Trophoblast cell (in vitro differentiated cells and primary cell): Measurements from ENCODE around the gene BCDIN3D. TPM values are rescaled to one million over a fixed set of nuclear protein-coding genes. Genes with fewer than 3 reads are reported as not detected.

Experiments
- DNase-seq, 2 donors: peaks; one replicate each; pipeline ENCODE4 v3.0.0-alpha.2; 2016
- H2AFZ ChIP-seq: 2 replicates; pipeline ENCODE4 v1.6.1; 2013; ENCODE audit warnings: low read length, moderate library complexity, mild to moderate bottlenecking; ENCODE audit not compliant: insufficient read depth, poor library complexity
- H2AK5ac ChIP-seq: 2 replicates; pipeline ENCODE4 v1.6.1; 2013; ENCODE audit warnings: mild to moderate bottlenecking, low read length
- H2BK120ac ChIP-seq: 2 replicates; pipeline ENCODE4 v1.6.1; 2013; ENCODE audit warnings: low read length, mild to moderate bottlenecking, moderate library complexity; ENCODE audit not compliant: insufficient read depth, poor library complexity
- H2BK12ac ChIP-seq: 2 replicates; pipeline ENCODE4 v1.6.1; 2013; ENCODE audit warnings: mild to moderate bottlenecking, low read length, moderate library complexity
- H2BK5ac ChIP-seq: 2 replicates; pipeline ENCODE4 v1.6.1; 2013; ENCODE audit warnings: low read length, low read depth, moderate library complexity, mild to moderate bottlenecking; ENCODE audit not compliant: poor library complexity
- H3K14ac ChIP-seq: 2 replicates; pipeline ENCODE4 v1.6.1; 2013; ENCODE audit warnings: mild to moderate bottlenecking, low read length
- H3K18ac ChIP-seq: 2 replicates; pipeline ENCODE4 v1.6.1; 2013; ENCODE audit warnings: mild to moderate bottlenecking, low read length
- H3K23ac ChIP-seq: 2 replicates; pipeline ENCODE4 v1.6.1; 2013; ENCODE audit warnings: low read length
- H3K27ac ChIP-seq: 2 replicates; pipeline ENCODE4 v1.5.1; 2013; ENCODE audit warnings: low read depth, mild to moderate bottlenecking, inconsistent platforms, low read length, moderate library complexity
- H3K27me3 ChIP-seq: 2 replicates; pipeline ENCODE4 v1.6.1; 2013; ENCODE audit warnings: inconsistent platforms, mild to moderate bottlenecking, low read length, moderate library complexity; ENCODE audit not compliant: insufficient read depth
- H3K36me3 ChIP-seq, 2 experiments: 1 replicate in 1 of 2; 2 replicates in 1 of 2; pipeline ENCODE4 v1.6.1; 2013; ENCODE audit warnings: low read length in 2 of 2, mild to moderate bottlenecking in 2 of 2, moderate library complexity in 1 of 2; ENCODE audit not compliant: insufficient read depth in 2 of 2, control insufficient read depth in 1 of 2
- H3K4ac ChIP-seq: 2 replicates; pipeline ENCODE4 v1.6.1; 2013; ENCODE audit warnings: low read depth, mild to moderate bottlenecking, low read length, moderate library complexity
- H3K4me1 ChIP-seq, 2 experiments: 1 replicate in 1 of 2; 2 replicates in 1 of 2; pipeline ENCODE4 v1.6.1; 2013; ENCODE audit warnings: low read length in 2 of 2, mild to moderate bottlenecking in 2 of 2, moderate library complexity in 1 of 2; ENCODE audit not compliant: insufficient read depth in 2 of 2, control insufficient read depth in 1 of 2
- H3K4me2 ChIP-seq: 2 replicates; pipeline ENCODE4 v1.6.1; 2013; ENCODE audit warnings: inconsistent platforms, mild to moderate bottlenecking, low read length, moderate library complexity
- H3K4me3 ChIP-seq: 2 replicates; pipeline ENCODE4 v1.5.1; 2013; ENCODE audit warnings: mild to moderate bottlenecking, low read depth, low read length, inconsistent platforms
- H3K79me1 ChIP-seq: one replicate; pipeline ENCODE4 v1.6.1; 2013; ENCODE audit warnings: low read length
- H3K79me2 ChIP-seq: 2 replicates; pipeline ENCODE4 v1.6.1; 2013; ENCODE audit warnings: low read length, mild to moderate bottlenecking; ENCODE audit not compliant: control insufficient read depth, insufficient read depth, poor library complexity
- H3K9ac ChIP-seq: 2 replicates; pipeline ENCODE4 v1.6.1; 2013; ENCODE audit warnings: mild to moderate bottlenecking, low read length
- H3K9me3 ChIP-seq: 2 replicates; pipeline ENCODE4 v1.6.1; 2013; ENCODE audit warnings: low read depth, mild to moderate bottlenecking, control low read depth, inconsistent platforms, low read length; ENCODE audit not compliant: insufficient read depth
- H4K12ac ChIP-seq: 2 replicates; pipeline ENCODE4 v1.6.1; 2013; ENCODE audit warnings: low read depth, mild to moderate bottlenecking, low read length, moderate library complexity
- H4K8ac ChIP-seq: 2 replicates; pipeline ENCODE4 v1.6.1; 2013; ENCODE audit warnings: low read depth, mild to moderate bottlenecking, low read length, moderate library complexity
- H4K91ac ChIP-seq: one replicate; pipeline ENCODE4 v1.6.1; 2013; ENCODE audit warnings: low read depth, mild to moderate bottlenecking, low read length, moderate library complexity
- WGBS: extraction: QIAGEN DNeasy Blood & Tissue Kit; methylation state at CpG from one replicate; pipeline ENCODE4 v1.1.7; 2013; ENCODE audit warnings: missing lambda C conversion rate; ENCODE audit not compliant: insufficient read length, insufficient coverage; ENCODE audit errors: extremely low coverage; 5-methylcytosine and 5-hydroxymethylcytosine counted together
- polyA plus RNA-seq: library from polyadenylated mRNA; stranded (reverse); fragments of 200-250 nt; gene quantifications from 2 replicates; pipeline ENCODE4 v1.2.3, GENCODE V29; 2013

The BCDIN3D gene, protein sequence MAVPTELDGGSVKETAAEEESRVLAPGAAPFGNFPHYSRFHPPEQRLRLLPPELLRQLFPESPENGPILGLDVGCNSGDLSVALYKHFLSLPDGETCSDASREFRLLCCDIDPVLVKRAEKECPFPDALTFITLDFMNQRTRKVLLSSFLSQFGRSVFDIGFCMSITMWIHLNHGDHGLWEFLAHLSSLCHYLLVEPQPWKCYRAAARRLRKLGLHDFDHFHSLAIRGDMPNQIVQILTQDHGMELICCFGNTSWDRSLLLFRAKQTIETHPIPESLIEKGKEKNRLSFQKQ
- polyA plus RNA-seq: 1.9 and 2.1 TPM in 2 replicates

- Histone ChIP-seq H4K91ac (peak within 1 kb of the TSS; percentile 41), H3K4ac (peak within 1 kb of the TSS; percentile 26), H4K8ac (peak within 1 kb of the TSS; percentile 77), H3K18ac (no peak within 1 kb of the TSS), H2AFZ (peak within 1 kb of the TSS; percentile 64), H3K9me3 (no peaks in the 10 kb centered on the region), H2AK5ac (no peak within 1 kb of the TSS), H2BK5ac (no peak within 1 kb of the TSS), H2BK12ac (no peak within 1 kb of the TSS), H4K12ac (peak within 1 kb of the TSS; percentile 63), H3K27me3 (no peaks in the 10 kb centered on the region), H3K9ac (peak within 1 kb of the TSS; percentile 83), H3K36me3 (no peaks in the 10 kb centered on the region), H3K23ac (no peak within 1 kb of the TSS), H3K14ac (peak within 1 kb of the TSS; percentile 55), H3K79me1 (peaks cover 4% of the 10 kb centered on the region), H3K4me1 (peaks cover 5 to 6% of the 10 kb centered on the region in 2 experiments), H3K79me2 (no peaks in the 10 kb centered on the region), H3K27ac (peak within 1 kb of the TSS; percentile 41), H3K4me3 (peak within 1 kb of the TSS; percentile 84), H3K4me2 (peak within 1 kb of the TSS; percentile 94), H2BK120ac (peak within 1 kb of the TSS; percentile 19)
- DNase-seq: peak; percentile 98
- WGBS: no CpG with 5 or more reads among the region's 55 CpGs
These were observed at the start of gene BCDIN3D for GRCh38 chr12:49842519-49843352. Gene BCDIN3D (minus strand): TSS chr12:49843106. CDS start chr12:49843087, 19 bp downstream.

- Histone ChIP-seq H2BK12ac (no peak overlapping the region), H3K27me3 (no peaks in the 10 kb centered on the region), H2BK120ac (no peak overlapping the region), H3K79me2 (no peaks in the 10 kb centered on the region), H3K23ac (no peak overlapping the region), H3K18ac (no peak overlapping the region), H3K4me2 (no peak overlapping the region), H2AFZ (no peak overlapping the region), H2BK5ac (no peak overlapping the region), H3K9me3 (no peaks in the 10 kb centered on the region), H3K4me3 (no peak overlapping the region), H3K4ac (no peak overlapping the region), H4K8ac (no peak overlapping the region), H3K9ac (no peak overlapping the region), H3K27ac (no peak overlapping the region), H3K36me3 (no peaks in the 10 kb centered on the region), H4K91ac (no peak overlapping the region), H3K4me1 (no peaks in the 10 kb centered on the region), H3K14ac (no peak overlapping the region), H4K12ac (no peak overlapping the region), H2AK5ac (no peak overlapping the region), H3K79me1 (no peaks in the 10 kb centered on the region)
- no CpG with 5 or more reads among the region's 10 CpGs for WGBS
- no peak for DNase-seq
These were observed 49.3 kb upstream of the BCDIN3D start for GRCh38 chr12:49892084-49892731.

DNA sequence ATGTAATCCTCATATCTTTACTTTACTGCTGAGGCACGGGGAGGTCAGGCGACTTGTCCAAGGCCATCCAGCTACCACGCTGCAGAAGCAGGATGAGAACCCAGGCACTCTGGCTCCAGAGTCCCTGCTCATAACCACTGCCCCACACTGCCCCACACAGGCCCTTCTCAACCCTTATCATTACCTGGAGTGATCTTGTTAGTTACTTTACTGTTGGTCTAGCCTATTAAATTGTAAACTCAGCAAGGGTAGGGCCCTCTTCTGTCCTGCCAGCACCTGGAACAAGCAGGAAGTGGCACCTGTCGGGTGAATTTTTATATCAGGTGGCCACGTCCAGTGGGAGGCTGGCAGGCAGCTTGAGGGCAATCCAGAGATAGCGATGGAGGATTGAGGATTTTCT, 48.6 kb upstream of the BCDIN3D start:
- Histone ChIP-seq H3K36me3 (no peaks in the 10 kb centered on the region), H3K4me2 (no peak overlapping the region), H3K27me3 (no peaks in the 10 kb centered on the region), H3K27ac (no peak overlapping the region), H3K23ac (no peak overlapping the region), H2BK5ac (no peak overlapping the region), H2BK120ac (no peak overlapping the region), H3K9ac (no peak overlapping the region), H3K79me1 (no peaks in the 10 kb centered on the region), H3K4ac (no peak overlapping the region), H4K12ac (no peak overlapping the region), H3K9me3 (no peaks in the 10 kb centered on the region), H3K79me2 (no peaks in the 10 kb centered on the region), H3K18ac (no peak overlapping the region), H3K4me1 (no peaks in the 10 kb centered on the region), H3K4me3 (no peak overlapping the region), H2AFZ (no peak overlapping the region), H4K8ac (no peak overlapping the region), H4K91ac (no peak overlapping the region), H2AK5ac (no peak overlapping the region), H2BK12ac (no peak overlapping the region), H3K14ac (no peak overlapping the region)
- no peak for DNase-seq
- no CpG with 5 or more reads among the region's 6 CpGs for WGBS

GRCh38 chr12:49891012-49891411, 48.1 kb upstream of the BCDIN3D start:
- no CpG with 5 or more reads among the region's 2 CpGs for WGBS
- Histone ChIP-seq H3K4me3 (no peak overlapping the region), H4K8ac (no peak overlapping the region)

More at GRCh38 chr12:49891012-49891411, 48.1 kb upstream of the BCDIN3D start:
- Histone ChIP-seq H3K27me3 (no peaks in the 10 kb centered on the region), H2BK5ac (no peak overlapping the region), H4K12ac (no peak overlapping the region), H3K79me1 (no peaks in the 10 kb centered on the region), H3K36me3 (no peaks in the 10 kb centered on the region), H3K4me2 (no peak overlapping the region), H3K23ac (no peak overlapping the region), H3K9ac (no peak overlapping the region), H3K18ac (no peak overlapping the region), H3K27ac (no peak overlapping the region), H3K79me2 (no peaks in the 10 kb centered on the region), H3K9me3 (no peaks in the 10 kb centered on the region), H2BK120ac (no peak overlapping the region), H2AK5ac (no peak overlapping the region), H4K91ac (no peak overlapping the region), H3K14ac (no peak overlapping the region), H2AFZ (no peak overlapping the region), H3K4ac (no peak overlapping the region), H2BK12ac (no peak overlapping the region), H3K4me1 (no peaks in the 10 kb centered on the region)
- DNase-seq: no peak
